GM18505 (cell line): ENCODE measurements around the gene PRR7.
"Not testable (repeated sequence)": the region's sequence is repeated elsewhere in the genome, so short reads cannot be mapped to it uniquely, and the experiment has no call there.

Source experiments
- ATAC-seq: cut with Tn5 transposase; IDR thresholded peaks from one replicate; pipeline ENCODE4 v1.9.1; 2021; ENCODE audit not compliant: unreplicated experiment
- POLR2A ChIP-seq: IDR thresholded peaks from 4 replicates; pipeline ENCODE4 v1.6.1; 2011; ENCODE audit warnings: borderline replicate concordance; ENCODE audit not compliant: insufficient read depth, insufficient read length; ENCODE audit errors: extremely low read depth

PRR7 gene

GRCh38 chr5:177476531-177477233 lies 30.1 kb downstream of the PRR7 start:
- no peak for ATAC-seq
- no peak for TF ChIP-seq POLR2A

GRCh38 chr5:177477701-177478477 lies 31.3 kb downstream of the PRR7 start:
- no peak for TF ChIP-seq POLR2A
- ATAC-seq: no peak

GRCh38 chr5:177478711-177479646 lies 32.4 kb downstream of the PRR7 start:
- no peak for TF ChIP-seq POLR2A
- no peak for ATAC-seq

GRCh38 chr5:177479774-177480173 lies 33.2 kb downstream of the PRR7 start:
- no peak for TF ChIP-seq POLR2A
- ATAC-seq: no peak

- no peak for ATAC-seq
- no peak for TF ChIP-seq POLR2A
Observed at GRCh38 chr5:177482359-177482795, 35.8 kb downstream of the PRR7 start.

GRCh38 chr5:177483042-177483441 lies 36.4 kb downstream of the PRR7 start:
- ATAC-seq: no peak
- TF ChIP-seq POLR2A: no peak

- no peak for TF ChIP-seq POLR2A
- no peak for ATAC-seq
Observed at GRCh38 chr5:177483994-177484901, 37.6 kb downstream of the PRR7 start.

GRCh38 chr5:177484902-177485549 lies 38.4 kb downstream of the PRR7 start:
- TF ChIP-seq POLR2A: no peak
- ATAC-seq: no peak

- not testable (repeated sequence) for ATAC-seq
Observed at GRCh38 chr5:177485753-177486152, 39.1 kb downstream of the PRR7 start.

GRCh38 chr5:177486256-177486655 lies 39.6 kb downstream of the PRR7 start:
- no peak for TF ChIP-seq POLR2A
- ATAC-seq: no peak

- TF ChIP-seq POLR2A: no peak
- no peak for ATAC-seq
Observed at GRCh38 chr5:177487144-177487543, 40.5 kb downstream of the PRR7 start.

- no peak for ATAC-seq
Observed at GRCh38 chr5:177487975-177488374, 41.4 kb downstream of the PRR7 start.

More at GRCh38 chr5:177487975-177488374, 41.4 kb downstream of the PRR7 start:
- no peak for TF ChIP-seq POLR2A
